ENCODE measurements around the gene MAGI2.

The MAGI2 gene

GRCh38 chr7:78448911-78449310 lies 1004.6 kb downstream of the MAGI2 start:
- no peak for DNase-seq

GRCh38 chr7:78444267-78444666 lies 1009.2 kb downstream of the MAGI2 start:
- no peak for DNase-seq

- DNase-seq, result no peak
Observed at GRCh38 chr7:78443811-78444210, 1009.7 kb downstream of the MAGI2 start.

- DNase-seq, result no peak
Observed at GRCh38 chr7:78441737-78442136, 1011.7 kb downstream of the MAGI2 start.

GRCh38 chr7:78438433-78438832 lies 1015.0 kb downstream of the MAGI2 start:
- no peak for DNase-seq

GRCh38 chr7:78437118-78437517 lies 1016.3 kb downstream of the MAGI2 start:
- no peak for DNase-seq

- DNase-seq, result no peak
Observed at GRCh38 chr7:78435355-78435754, 1018.1 kb downstream of the MAGI2 start.

- DNase-seq, result no peak
Observed at GRCh38 chr7:78434281-78434680, 1019.2 kb downstream of the MAGI2 start.

- DNase-seq, result no peak
Observed at GRCh38 chr7:78433421-78433820, 1020.0 kb downstream of the MAGI2 start.

- DNase-seq, result no peak
Observed at GRCh38 chr7:78429878-78430277, 1023.6 kb downstream of the MAGI2 start.

- DNase-seq, result no peak
Observed at GRCh38 chr7:78427209-78427608, 1026.3 kb downstream of the MAGI2 start.

GRCh38 chr7:78420001-78420400 lies 1033.5 kb downstream of the MAGI2 start:
- DNase-seq, result no peak

- DNase-seq, result no peak
Observed at GRCh38 chr7:78417180-78417853, 1036.2 kb downstream of the MAGI2 start.

- no peak for DNase-seq
Observed at GRCh38 chr7:78413568-78413967, 1039.9 kb downstream of the MAGI2 start.

- DNase-seq, result no peak
Observed at GRCh38 chr7:78412216-78412858, 1041.1 kb downstream of the MAGI2 start.

- no peak for DNase-seq
Observed at GRCh38 chr7:78407031-78407430, 1046.4 kb downstream of the MAGI2 start.

- no peak for DNase-seq
Observed at GRCh38 chr7:78406531-78406930, 1046.9 kb downstream of the MAGI2 start.

- no peak for DNase-seq
Observed at GRCh38 chr7:78402096-78402495, 1051.4 kb downstream of the MAGI2 start.

- DNase-seq, result no peak
Observed at GRCh38 chr7:78400038-78400437, 1053.4 kb downstream of the MAGI2 start.

GRCh38 chr7:78399033-78399769 lies 1054.3 kb downstream of the MAGI2 start:
- DNase-seq, result no peak

- DNase-seq, result no peak
Observed at GRCh38 chr7:78398576-78398975, 1054.9 kb downstream of the MAGI2 start.

- DNase-seq, result no peak
Observed at GRCh38 chr7:78398081-78398480, 1055.4 kb downstream of the MAGI2 start.

- DNase-seq, result no peak
Observed at GRCh38 chr7:78396210-78396609, 1057.3 kb downstream of the MAGI2 start.

Measured in inflammatory macrophage treated with lipopolysaccharide for 4 hours (primary cell).